ENCODE measurements around the gene KLHL5.

KLHL5 gene

GRCh38 chr4:39044364-39044955 lies 17.6 kb upstream of the KLHL5 start:
- H3K27me3 ChIP-seq (ENCODE audit: insufficient read depth, low read length) = no peaks in the 10 kb centered on the region
- peak overlapping the region; percentile 31 for H3K18ac ChIP-seq (ENCODE audit: low read length)
- no peak overlapping the region for H3K23ac ChIP-seq (ENCODE audit: low read length)
- H3K27ac ChIP-seq (ENCODE audit: low read depth, low read length) = peak overlapping the region; percentile 84
- WGBS (ENCODE audit: extremely low coverage, insufficient coverage, insufficient read length) = no CpG with 5 or more reads among the region's 54 CpGs
- no peak overlapping the region for H3K4ac ChIP-seq (ENCODE audit: low read depth, low read length)
- DNase-seq = peak; percentile 90 to 92
- peak overlapping the region; percentile 28 for H3K14ac ChIP-seq (ENCODE audit: low read length)
- peak overlapping the region; percentile 7 for H2BK5ac ChIP-seq (ENCODE audit: low read depth, low read length, poor library complexity)
- H3K79me2 ChIP-seq (ENCODE audit: control insufficient read depth, insufficient read depth, low read length, poor library complexity) = peaks cover 3% of the 10 kb centered on the region
- no peak overlapping the region for H2BK120ac ChIP-seq (ENCODE audit: insufficient read depth, low read length, poor library complexity)
- peak overlapping the region; percentile 3 for H4K12ac ChIP-seq (ENCODE audit: low read depth, low read length)
- peak overlapping the region; percentile 26 for H4K8ac ChIP-seq (ENCODE audit: low read depth, low read length)
- H3K4me2 ChIP-seq (ENCODE audit: low read length) = peak overlapping the region; percentile 89
- H3K4me1 ChIP-seq (ENCODE audit: control insufficient read depth in 1 of 2, insufficient read depth in 2 of 2, low read length in 2 of 2) = peaks cover 4 to 12% of the 10 kb centered on the region in 2 experiments
- peaks cover 6% of the 10 kb centered on the region for H3K79me1 ChIP-seq (ENCODE audit: low read length)
- H3K9me3 ChIP-seq (ENCODE audit: insufficient read depth, low read depth, low read length) = no peaks in the 10 kb centered on the region
- H2AFZ ChIP-seq (ENCODE audit: insufficient read depth, low read length, poor library complexity) = peak overlapping the region; percentile 6
- peak overlapping the region; percentile 23 for H4K91ac ChIP-seq (ENCODE audit: low read depth, low read length)
- H2AK5ac ChIP-seq (ENCODE audit: low read length) = no peak overlapping the region
- H3K9ac ChIP-seq (ENCODE audit: low read length) = no peak overlapping the region
- H3K4me3 ChIP-seq (ENCODE audit: low read depth, low read length) = peak overlapping the region; percentile 97
- H3K36me3 ChIP-seq (ENCODE audit: control insufficient read depth in 1 of 2, insufficient read depth in 2 of 2, low read length in 2 of 2) = no peaks in the 10 kb centered on the region
- no peak overlapping the region for H2BK12ac ChIP-seq (ENCODE audit: low read length)

GRCh38 chr4:39044956-39045826 lies 16.8 kb upstream of the KLHL5 start:
- peak overlapping the region; percentile 23 for H4K91ac ChIP-seq (ENCODE audit: low read depth, low read length)
- DNase-seq = peak; percentile 12 to 42
- H3K4me1 ChIP-seq (ENCODE audit: control insufficient read depth in 1 of 2, insufficient read depth in 2 of 2, low read length in 2 of 2) = peaks cover 0 to 9% of the 10 kb centered on the region in 2 experiments
- H2AK5ac ChIP-seq (ENCODE audit: low read length) = no peak overlapping the region
- no peak overlapping the region for H2BK12ac ChIP-seq (ENCODE audit: low read length)
- peak overlapping the region; percentile 4 for H2BK120ac ChIP-seq (ENCODE audit: insufficient read depth, low read length, poor library complexity)
- H3K4ac ChIP-seq (ENCODE audit: low read depth, low read length) = no peak overlapping the region
- H4K8ac ChIP-seq (ENCODE audit: low read depth, low read length) = peak overlapping the region; percentile 38
- WGBS (ENCODE audit: extremely low coverage, insufficient coverage, insufficient read length) = no CpG with 5 or more reads among the region's 82 CpGs
- peak overlapping the region; percentile 31 for H3K18ac ChIP-seq (ENCODE audit: low read length)
- H3K9ac ChIP-seq (ENCODE audit: low read length) = peak overlapping the region; percentile 96
- peak overlapping the region; percentile 89 for H3K4me2 ChIP-seq (ENCODE audit: low read length)
- no peaks in the 10 kb centered on the region for H3K36me3 ChIP-seq (ENCODE audit: control insufficient read depth in 1 of 2, insufficient read depth in 2 of 2, low read length in 2 of 2)
- H3K4me3 ChIP-seq (ENCODE audit: low read depth, low read length) = peak overlapping the region; percentile 97
- H3K79me1 ChIP-seq (ENCODE audit: low read length) = peaks cover 6% of the 10 kb centered on the region
- peak overlapping the region; percentile 7 for H2BK5ac ChIP-seq (ENCODE audit: low read depth, low read length, poor library complexity)
- peak overlapping the region; percentile 6 for H2AFZ ChIP-seq (ENCODE audit: insufficient read depth, low read length, poor library complexity)
- H3K14ac ChIP-seq (ENCODE audit: low read length) = peak overlapping the region; percentile 28
- no peaks in the 10 kb centered on the region for H3K27me3 ChIP-seq (ENCODE audit: insufficient read depth, low read length)
- peak overlapping the region; percentile 84 for H3K27ac ChIP-seq (ENCODE audit: low read depth, low read length)
- H3K9me3 ChIP-seq (ENCODE audit: insufficient read depth, low read depth, low read length) = no peaks in the 10 kb centered on the region
- H3K23ac ChIP-seq (ENCODE audit: low read length) = no peak overlapping the region
- H3K79me2 ChIP-seq (ENCODE audit: control insufficient read depth, insufficient read depth, low read length, poor library complexity) = peaks cover 3% of the 10 kb centered on the region
- H4K12ac ChIP-seq (ENCODE audit: low read depth, low read length) = peak overlapping the region; percentile 3

- H3K14ac ChIP-seq (ENCODE audit: low read length) = no peak overlapping the region
- H3K4me3 ChIP-seq (ENCODE audit: low read depth, low read length) = no peak overlapping the region
- no peak overlapping the region for H2AFZ ChIP-seq (ENCODE audit: insufficient read depth, low read length, poor library complexity)
- H2BK5ac ChIP-seq (ENCODE audit: low read depth, low read length, poor library complexity) = no peak overlapping the region
- no peaks in the 10 kb centered on the region for H3K27me3 ChIP-seq (ENCODE audit: insufficient read depth, low read length)
- H3K4ac ChIP-seq (ENCODE audit: low read depth, low read length) = no peak overlapping the region
- peak overlapping the region; percentile 89 for H3K4me2 ChIP-seq (ENCODE audit: low read length)
- no peaks in the 10 kb centered on the region for H3K36me3 ChIP-seq (ENCODE audit: control insufficient read depth in 1 of 2, insufficient read depth in 2 of 2, low read length in 2 of 2)
- H3K79me2 ChIP-seq (ENCODE audit: control insufficient read depth, insufficient read depth, low read length, poor library complexity) = peaks cover 3% of the 10 kb centered on the region
- H3K9ac ChIP-seq (ENCODE audit: low read length) = no peak overlapping the region
- no peak overlapping the region for H3K23ac ChIP-seq (ENCODE audit: low read length)
- H2AK5ac ChIP-seq (ENCODE audit: low read length) = no peak overlapping the region
- no peak overlapping the region for H4K12ac ChIP-seq (ENCODE audit: low read depth, low read length)
- no peak overlapping the region for H4K91ac ChIP-seq (ENCODE audit: low read depth, low read length)
- no peak overlapping the region for H3K18ac ChIP-seq (ENCODE audit: low read length)
- no peak overlapping the region for H2BK120ac ChIP-seq (ENCODE audit: insufficient read depth, low read length, poor library complexity)
- peaks cover 6% of the 10 kb centered on the region for H3K79me1 ChIP-seq (ENCODE audit: low read length)
- WGBS (ENCODE audit: extremely low coverage, insufficient coverage, insufficient read length) = no CpG with 5 or more reads among the region's 3 CpGs
- H3K9me3 ChIP-seq (ENCODE audit: insufficient read depth, low read depth, low read length) = no peaks in the 10 kb centered on the region
- H3K4me1 ChIP-seq (ENCODE audit: control insufficient read depth in 1 of 2, insufficient read depth in 2 of 2, low read length in 2 of 2) = peaks cover 0 to 9% of the 10 kb centered on the region in 2 experiments
- no peak overlapping the region for H2BK12ac ChIP-seq (ENCODE audit: low read length)
- no peak overlapping the region for H3K27ac ChIP-seq (ENCODE audit: low read depth, low read length)
- DNase-seq = peak in 1 of 2 donors; percentile 55
- no peak overlapping the region for H4K8ac ChIP-seq (ENCODE audit: low read depth, low read length)
These were observed 16.2 kb upstream of the KLHL5 start for GRCh38 chr4:39045827-39046221.

- H2AFZ ChIP-seq (ENCODE audit: insufficient read depth, low read length, poor library complexity) = no peak overlapping the region
- no peaks in the 10 kb centered on the region for H3K36me3 ChIP-seq (ENCODE audit: control insufficient read depth in 1 of 2, insufficient read depth in 2 of 2, low read length in 2 of 2)
- H3K79me1 ChIP-seq (ENCODE audit: low read length) = peaks cover 6% of the 10 kb centered on the region
- peaks cover 3% of the 10 kb centered on the region for H3K79me2 ChIP-seq (ENCODE audit: control insufficient read depth, insufficient read depth, low read length, poor library complexity)
- H2BK5ac ChIP-seq (ENCODE audit: low read depth, low read length, poor library complexity) = no peak overlapping the region
- no peak overlapping the region for H4K8ac ChIP-seq (ENCODE audit: low read depth, low read length)
- H3K27me3 ChIP-seq (ENCODE audit: insufficient read depth, low read length) = no peaks in the 10 kb centered on the region
- H3K4me1 ChIP-seq (ENCODE audit: control insufficient read depth in 1 of 2, insufficient read depth in 2 of 2, low read length in 2 of 2) = peaks cover 0 to 9% of the 10 kb centered on the region in 2 experiments
- no peak overlapping the region for H3K9ac ChIP-seq (ENCODE audit: low read length)
- H2AK5ac ChIP-seq (ENCODE audit: low read length) = no peak overlapping the region
- no peak overlapping the region for H4K12ac ChIP-seq (ENCODE audit: low read depth, low read length)
- H3K23ac ChIP-seq (ENCODE audit: low read length) = no peak overlapping the region
- H3K4ac ChIP-seq (ENCODE audit: low read depth, low read length) = no peak overlapping the region
- no peak overlapping the region for H2BK120ac ChIP-seq (ENCODE audit: insufficient read depth, low read length, poor library complexity)
- no peaks in the 10 kb centered on the region for H3K9me3 ChIP-seq (ENCODE audit: insufficient read depth, low read depth, low read length)
- no peak overlapping the region for H3K4me3 ChIP-seq (ENCODE audit: low read depth, low read length)
- no peak overlapping the region for H4K91ac ChIP-seq (ENCODE audit: low read depth, low read length)
- H3K14ac ChIP-seq (ENCODE audit: low read length) = no peak overlapping the region
- no peak overlapping the region for H3K27ac ChIP-seq (ENCODE audit: low read depth, low read length)
- no peak overlapping the region for H3K18ac ChIP-seq (ENCODE audit: low read length)
- peak; percentile 44 to 70 for DNase-seq
- no CpG with 5 or more reads among the region's 8 CpGs for WGBS (ENCODE audit: extremely low coverage, insufficient coverage, insufficient read length)
- H3K4me2 ChIP-seq (ENCODE audit: low read length) = no peak overlapping the region
- no peak overlapping the region for H2BK12ac ChIP-seq (ENCODE audit: low read length)
These were observed 15.8 kb upstream of the KLHL5 start for GRCh38 chr4:39046249-39046648.
